Measurements from ENCODE around the gene GALNS. TPM values are rescaled to one million over a fixed set of nuclear protein-coding genes. Genes with fewer than 3 reads are reported as not detected.

Gene GALNS
- total RNA-seq, 2 donors from 2014 or later: 24.8 to 38.7 TPM

DNA sequence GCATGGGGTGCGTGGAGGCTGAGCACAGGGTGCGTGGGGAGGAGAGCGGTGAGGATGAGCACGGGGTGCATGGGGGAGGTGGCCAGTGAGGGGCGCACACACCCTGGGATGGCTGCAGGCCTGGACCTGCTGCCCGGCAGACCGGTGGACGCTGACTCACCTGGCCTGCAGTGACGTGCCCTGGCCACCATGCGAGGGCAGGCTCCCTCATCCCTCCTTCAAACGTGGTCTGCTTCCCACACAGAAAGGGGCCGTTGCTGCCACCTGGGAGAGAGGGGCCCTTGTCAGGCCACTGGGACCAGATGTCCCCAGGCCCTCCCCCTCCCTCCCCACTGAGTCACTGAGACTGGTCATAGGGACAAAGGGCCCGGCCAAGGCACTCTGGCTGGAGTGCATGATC, 24.9 kb downstream of the GALNS start:
- Histone ChIP-seq H3K27ac (no peak overlapping the region), H3K9me3 (no peaks in the 10 kb centered on the region), H3K27me3 (replicated peaks; ENCODE audit: insufficient read depth) (no peaks in the 10 kb centered on the region), H3K4me3 (no peak overlapping the region), H3K36me3 (peaks cover 6% of the 10 kb centered on the region), H3K4me1 (ENCODE audit: control insufficient read depth in 1 of 2, low read depth in 2 of 2) (no peaks in the 10 kb centered on the region)
- DNase-seq (ENCODE audit: low spot score) (no peak), ATAC-seq (ENCODE audit: insufficient number of reproducible peaks, low FRiP score, low read depth) (no peak)
- TF ChIP-seq CTCF (IDR thresholded peaks at IDR 0.05): no peak

DNA sequence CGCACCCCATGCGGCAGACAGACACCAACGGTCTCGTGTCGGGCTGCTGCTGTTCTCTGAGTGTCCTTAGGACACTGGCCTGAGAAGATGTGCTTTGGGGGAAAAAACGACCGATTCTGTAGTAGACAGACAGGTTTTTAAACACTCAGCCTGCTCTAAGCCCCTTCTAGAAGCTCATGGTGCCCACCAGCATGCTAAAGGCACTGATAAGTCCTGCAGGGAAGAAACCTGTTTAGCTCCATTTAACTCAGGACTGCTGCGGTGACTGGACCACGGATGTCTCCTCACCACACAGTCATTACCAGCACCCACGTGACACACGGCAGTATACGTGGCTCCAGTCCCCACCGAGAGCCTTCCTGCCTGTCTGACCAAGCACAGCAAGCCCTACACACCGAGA, 26.0 kb downstream of the GALNS start:
- Histone ChIP-seq H3K27ac (no peak overlapping the region), H3K36me3 (peaks cover 7% of the 10 kb centered on the region)
- ATAC-seq (ENCODE audit: insufficient number of reproducible peaks, low FRiP score, low read depth): no peak

GRCh38 chr16:88830258-88830657, 26.5 kb downstream of the GALNS start:
- ATAC-seq (ENCODE audit: insufficient number of reproducible peaks, low FRiP score, low read depth): no peak
- Histone ChIP-seq H3K4me3 (no peak overlapping the region), H3K9me3 (no peaks in the 10 kb centered on the region), H3K36me3 (peaks cover 4% of the 10 kb centered on the region), H3K4me1 (ENCODE audit: control insufficient read depth in 1 of 2, low read depth in 2 of 2) (no peaks in the 10 kb centered on the region), H3K27ac (no peak overlapping the region), H3K27me3 (replicated peaks; ENCODE audit: insufficient read depth) (no peaks in the 10 kb centered on the region)
- DNase-seq (ENCODE audit: low spot score): no peak
- TF ChIP-seq CTCF (IDR thresholded peaks at IDR 0.05): no peak

More for the DNA sequence above, 26.0 kb downstream of the GALNS start:
- Histone ChIP-seq H3K27me3 (replicated peaks; ENCODE audit: insufficient read depth) (no peaks in the 10 kb centered on the region), H3K4me1 (ENCODE audit: control insufficient read depth in 1 of 2, low read depth in 2 of 2) (no peaks in the 10 kb centered on the region), H3K4me3 (no peak overlapping the region), H3K9me3 (no peaks in the 10 kb centered on the region)
- TF ChIP-seq CTCF (IDR thresholded peaks at IDR 0.05): no peak
- DNase-seq (ENCODE audit: low spot score): no peak

GRCh38 chr16:88828711-88829110, 28.0 kb downstream of the GALNS start:
- Histone ChIP-seq H3K27ac (no peak overlapping the region), H3K27me3 (replicated peaks; ENCODE audit: insufficient read depth) (no peaks in the 10 kb centered on the region), H3K4me3 (no peak overlapping the region), H3K9me3 (no peaks in the 10 kb centered on the region), H3K36me3 (peaks cover 7% of the 10 kb centered on the region), H3K4me1 (ENCODE audit: control insufficient read depth in 1 of 2, low read depth in 2 of 2) (no peaks in the 10 kb centered on the region)
- no peak for DNase-seq (ENCODE audit: low spot score)
- TF ChIP-seq CTCF (IDR thresholded peaks at IDR 0.05): no peak
- ATAC-seq (ENCODE audit: insufficient number of reproducible peaks, low FRiP score, low read depth): no peak

- H3K9me3 ChIP-seq: no peaks in the 10 kb centered on the region
- no peak for ATAC-seq (ENCODE audit: insufficient number of reproducible peaks, low FRiP score, low read depth)
- TF ChIP-seq CTCF (IDR thresholded peaks at IDR 0.05): no peak
- H3K4me3 ChIP-seq: no peak overlapping the region
- H3K4me1 ChIP-seq (ENCODE audit: control insufficient read depth in 1 of 2, low read depth in 2 of 2): no peaks in the 10 kb centered on the region
- no peak for DNase-seq (ENCODE audit: low spot score)
- no peak overlapping the region for H3K27ac ChIP-seq
- H3K36me3 ChIP-seq: peaks cover 12% of the 10 kb centered on the region
- H3K27me3 ChIP-seq (replicated peaks; ENCODE audit: insufficient read depth): no peaks in the 10 kb centered on the region
These were observed 29.0 kb downstream of the GALNS start for GRCh38 chr16:88827727-88828126.
